Endothelial cell (in vitro differentiated cells): ENCODE measurements around the gene DIP2C. TPM values are rescaled to one million over a fixed set of nuclear protein-coding genes. Genes with fewer than 3 reads are reported as not detected.

ENCODE experiments used
- DNase-seq: peaks from one replicate; pipeline ENCODE4 v3.0.0; 2021; ENCODE audit warnings: low spot score
- H3K27ac Mint-ChIP-seq: one replicate; pipeline ENCODE4 v1.8.0; 2021; ENCODE audit warnings: mixed read lengths, inconsistent platforms; ENCODE audit not compliant: unreplicated experiment
- H3K27me3 Mint-ChIP-seq: one replicate; pipeline ENCODE4 v1.8.0; 2021; ENCODE audit warnings: mild to moderate bottlenecking, moderate library complexity, mixed read lengths, inconsistent platforms; ENCODE audit not compliant: unreplicated experiment
- H3K36me3 Mint-ChIP-seq: one replicate; pipeline ENCODE4 v1.8.0; 2021; ENCODE audit warnings: mild to moderate bottlenecking, low read depth, mixed read lengths, inconsistent platforms; ENCODE audit not compliant: unreplicated experiment
- H3K4me1 Mint-ChIP-seq: one replicate; pipeline ENCODE4 v1.8.0; 2021; ENCODE audit warnings: mild to moderate bottlenecking, mixed read lengths, inconsistent platforms; ENCODE audit not compliant: unreplicated experiment
- H3K4me3 Mint-ChIP-seq: one replicate; pipeline ENCODE4 v1.8.0; 2021; ENCODE audit warnings: mild to moderate bottlenecking, mixed read lengths, inconsistent platforms; ENCODE audit not compliant: unreplicated experiment
- H3K9me3 Mint-ChIP-seq: one replicate; pipeline ENCODE4 v1.8.0; 2021; ENCODE audit warnings: mixed read lengths, inconsistent platforms; ENCODE audit not compliant: unreplicated experiment
- total RNA-seq: library from RNA; stranded (reverse); fragmentation: NEBNext Ultra II Directional; extraction: Animal tissue kit (Norgen Biotek cat#: 25700); gene quantifications from one replicate; pipeline ENCODE4 v1.2.1, GENCODE V29; 2021; ENCODE audit not compliant: unreplicated experiment
- TF ChIP-seq, protein P1 (sequence below): fragments of 200-600 bp; sonication (generic); IDR thresholded peaks from one replicate; pipeline ENCODE4 v1.5.0; 2021; ENCODE audit warnings: antibody characterized with exemption; ENCODE audit not compliant: unreplicated experiment

DIP2C gene
- total RNA-seq, 1 donor from 2014 or later: 13.1 TPM

DNA sequence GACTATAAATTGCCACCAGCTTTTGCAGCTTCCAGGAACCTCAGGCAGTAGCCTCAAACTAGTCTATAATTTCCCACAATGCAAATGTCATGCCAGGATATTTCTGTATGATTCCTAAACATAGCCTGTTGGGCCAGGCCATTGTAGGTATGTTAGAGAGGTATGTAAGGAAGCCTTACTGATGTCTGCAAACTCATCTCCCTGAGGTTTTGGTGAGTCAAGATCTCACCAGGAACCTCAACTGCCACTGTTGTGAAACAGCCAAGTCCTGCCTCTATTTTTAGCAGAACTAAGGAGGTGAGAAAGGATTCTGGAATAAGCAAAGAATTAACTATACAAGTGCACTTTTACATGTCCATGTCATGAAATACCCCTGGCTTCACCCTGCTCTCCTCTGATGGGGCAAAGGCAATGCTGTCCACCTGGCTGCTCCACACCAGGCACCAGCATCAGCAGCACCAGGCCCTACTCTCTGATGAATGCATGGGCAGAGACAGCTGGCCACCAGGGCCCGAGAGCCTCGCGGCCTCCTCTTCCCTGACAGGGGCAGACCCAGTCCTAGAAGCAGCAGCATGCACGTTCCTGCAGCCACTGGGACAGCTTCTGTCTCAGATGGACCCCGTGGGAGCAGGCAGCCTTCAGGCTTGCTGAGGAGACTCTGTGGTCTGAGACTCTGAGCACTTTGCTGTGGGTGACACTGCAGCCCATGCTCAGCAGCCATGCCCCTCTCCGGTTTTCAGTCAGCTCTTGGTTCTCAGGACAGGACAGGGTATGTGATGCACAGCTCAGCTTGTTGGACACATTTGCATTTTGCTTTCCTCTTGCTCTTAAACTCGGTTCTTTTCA lies 407.0 kb downstream of the DIP2C start:
- DNase-seq: no peak
- Mint-ChIP-seq H3K36me3 (peaks cover 56% of the 10 kb centered on the region), H3K27me3 (peaks cover 1% of the 10 kb centered on the region), H3K4me3 (no peak overlapping the region), H3K4me1 (peaks cover 16% of the 10 kb centered on the region), H3K27ac (no peak overlapping the region), H3K9me3 (no peaks in the 10 kb centered on the region)
- TF ChIP-seq, protein P1, sequence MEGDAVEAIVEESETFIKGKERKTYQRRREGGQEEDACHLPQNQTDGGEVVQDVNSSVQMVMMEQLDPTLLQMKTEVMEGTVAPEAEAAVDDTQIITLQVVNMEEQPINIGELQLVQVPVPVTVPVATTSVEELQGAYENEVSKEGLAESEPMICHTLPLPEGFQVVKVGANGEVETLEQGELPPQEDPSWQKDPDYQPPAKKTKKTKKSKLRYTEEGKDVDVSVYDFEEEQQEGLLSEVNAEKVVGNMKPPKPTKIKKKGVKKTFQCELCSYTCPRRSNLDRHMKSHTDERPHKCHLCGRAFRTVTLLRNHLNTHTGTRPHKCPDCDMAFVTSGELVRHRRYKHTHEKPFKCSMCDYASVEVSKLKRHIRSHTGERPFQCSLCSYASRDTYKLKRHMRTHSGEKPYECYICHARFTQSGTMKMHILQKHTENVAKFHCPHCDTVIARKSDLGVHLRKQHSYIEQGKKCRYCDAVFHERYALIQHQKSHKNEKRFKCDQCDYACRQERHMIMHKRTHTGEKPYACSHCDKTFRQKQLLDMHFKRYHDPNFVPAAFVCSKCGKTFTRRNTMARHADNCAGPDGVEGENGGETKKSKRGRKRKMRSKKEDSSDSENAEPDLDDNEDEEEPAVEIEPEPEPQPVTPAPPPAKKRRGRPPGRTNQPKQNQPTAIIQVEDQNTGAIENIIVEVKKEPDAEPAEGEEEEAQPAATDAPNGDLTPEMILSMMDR: no peak

DNA sequence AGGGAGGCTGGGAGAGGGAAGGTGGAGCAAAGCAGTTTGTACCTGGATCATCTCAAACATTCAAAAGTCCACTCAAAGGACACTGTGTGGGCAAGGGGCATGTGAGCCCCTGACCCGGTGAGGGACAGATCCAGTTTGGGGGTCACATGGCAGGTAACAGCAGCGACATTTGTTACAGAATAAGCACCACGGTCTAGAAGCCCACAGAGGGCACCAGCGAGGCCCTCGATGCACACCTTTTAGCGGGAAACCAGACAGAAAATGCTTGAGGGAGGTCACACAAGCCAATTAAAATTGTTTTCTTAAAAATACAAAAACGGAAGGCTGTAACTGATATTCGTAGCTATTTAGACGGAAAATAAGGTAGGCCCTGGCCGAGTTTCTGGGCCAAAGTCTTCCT lies 409.8 kb downstream of the DIP2C start:
- Mint-ChIP-seq H3K4me3 (peak overlapping the region; percentile 29), H3K27me3 (peaks cover 2% of the 10 kb centered on the region), H3K36me3 (peaks cover 38% of the 10 kb centered on the region), H3K4me1 (peaks cover 3% of the 10 kb centered on the region), H3K27ac (no peak overlapping the region), H3K9me3 (no peaks in the 10 kb centered on the region)
- no peak for DNase-seq
- TF ChIP-seq, protein P1: no peak

DNA sequence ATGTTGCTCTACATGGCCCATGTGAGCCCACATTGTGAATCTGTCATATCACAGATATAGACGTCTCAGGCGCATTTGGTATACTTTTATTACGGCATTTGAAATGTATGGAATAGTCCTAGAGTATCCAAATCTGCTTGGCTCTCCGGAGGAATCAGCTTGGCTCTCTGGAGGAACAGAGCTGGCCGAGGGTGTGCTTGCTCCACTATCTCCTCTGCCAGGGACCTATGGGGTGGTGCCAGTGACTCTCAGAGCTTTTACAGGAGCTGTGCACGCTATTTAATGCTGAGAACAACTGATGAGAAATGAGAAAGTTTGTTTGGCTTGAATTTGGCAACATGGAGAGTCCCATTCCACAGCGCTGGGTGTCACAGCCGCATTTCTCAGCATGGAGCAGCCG lies 410.2 kb downstream of the DIP2C start:
- Mint-ChIP-seq H3K4me3 (peak overlapping the region; percentile 29), H3K27ac (no peak overlapping the region)
- TF ChIP-seq, protein P1: no peak

DNA sequence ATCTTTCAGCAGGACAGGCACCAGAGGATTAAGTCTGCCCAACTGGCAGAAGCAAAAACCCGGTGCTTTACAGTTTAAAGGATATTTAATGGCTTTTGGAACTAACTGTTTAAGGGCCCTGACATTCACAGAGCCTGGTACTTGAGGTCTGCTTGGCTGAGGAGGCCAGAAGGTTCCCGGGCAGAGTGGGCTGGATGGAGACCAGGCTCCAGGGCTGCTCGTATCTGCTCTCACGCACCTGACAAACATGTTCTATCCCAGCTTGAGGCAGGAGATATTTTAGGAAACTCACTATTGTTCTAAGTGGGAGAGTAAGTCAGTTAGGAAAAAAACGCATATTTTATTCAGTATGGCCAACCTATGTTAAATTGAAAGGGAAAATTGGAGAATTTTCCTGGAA lies 410.8 kb downstream of the DIP2C start:
- no peak for DNase-seq
- no peaks in the 10 kb centered on the region for H3K9me3 Mint-ChIP-seq
- H3K27me3 Mint-ChIP-seq: peaks cover 2% of the 10 kb centered on the region
- H3K36me3 Mint-ChIP-seq: peaks cover 30% of the 10 kb centered on the region
- H3K4me1 Mint-ChIP-seq: peaks cover 3% of the 10 kb centered on the region
- TF ChIP-seq, protein P1: no peak
- H3K4me3 Mint-ChIP-seq: no peak overlapping the region
- H3K27ac Mint-ChIP-seq: no peak overlapping the region

More for the DNA sequence above, 410.2 kb downstream of the DIP2C start:
- H3K36me3 Mint-ChIP-seq: peaks cover 35% of the 10 kb centered on the region
- peaks cover 2% of the 10 kb centered on the region for H3K27me3 Mint-ChIP-seq
- peaks cover 3% of the 10 kb centered on the region for H3K4me1 Mint-ChIP-seq
- DNase-seq: no peak
- no peaks in the 10 kb centered on the region for H3K9me3 Mint-ChIP-seq

DNA sequence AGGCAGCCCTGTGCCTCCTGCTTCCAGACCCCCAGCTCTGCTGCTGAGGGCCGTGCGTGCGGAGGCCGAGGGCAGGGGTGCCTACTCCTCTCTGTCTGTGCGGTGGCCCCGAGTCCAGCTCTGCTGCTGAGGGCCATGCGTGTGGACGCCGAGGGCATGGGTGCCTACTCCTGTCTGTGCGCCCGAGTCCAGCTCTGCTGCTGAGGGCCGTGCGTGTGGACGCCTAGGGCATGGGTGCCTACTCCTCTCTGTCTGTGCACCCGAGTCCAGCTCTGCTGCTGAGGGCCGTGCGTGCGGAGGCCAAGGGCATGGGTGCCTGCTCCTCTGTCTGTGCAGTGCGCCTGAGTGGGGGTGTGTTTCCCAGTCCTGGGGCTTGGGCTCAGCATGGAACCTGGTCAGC lies 411.5 kb downstream of the DIP2C start:
- H3K27ac Mint-ChIP-seq: no peak overlapping the region
- peaks cover 25% of the 10 kb centered on the region for H3K36me3 Mint-ChIP-seq
- H3K27me3 Mint-ChIP-seq: peaks cover 2% of the 10 kb centered on the region
- TF ChIP-seq, protein P1: no peak
- no peak for DNase-seq
- no peaks in the 10 kb centered on the region for H3K9me3 Mint-ChIP-seq
- H3K4me1 Mint-ChIP-seq: peaks cover 3% of the 10 kb centered on the region
- H3K4me3 Mint-ChIP-seq: peak overlapping the region; percentile 14
